Stimulated activated CD8-positive, alpha-beta memory T cell treated with anti-CD3 and anti-CD28 coated beads, Interleukin-7, amount 100 ng/mL, for 1 hour (primary cell): Measurements from ENCODE around the gene SIGLEC14.
"Not testable (repeated sequence)": the region's sequence is repeated elsewhere in the genome, so short reads cannot be mapped to it uniquely, and the experiment has no call there.

Source experiments
- DNase-seq, 2 donors: peaks; one replicate each; pipeline ENCODE4 v3.0.0-alpha.2; 2020; ENCODE audit warnings: low read depth in 2 of 2

Gene SIGLEC14

GRCh38 chr19:51646730-51647129, at the start of gene SIGLEC14:
Gene SIGLEC14 (minus strand): TSS chr19:51646825. CDS start chr19:51646759, 66 bp downstream.
- DNase-seq: not testable (repeated sequence)

- DNase-seq: no peak
Observed at GRCh38 chr19:51695702-51696315, 49.2 kb upstream of the SIGLEC14 start.

GRCh38 chr19:51695088-51695487, 48.5 kb upstream of the SIGLEC14 start:
- DNase-seq: no peak

GRCh38 chr19:51694318-51695085, 47.9 kb upstream of the SIGLEC14 start:
- DNase-seq: no peak

- DNase-seq: no peak
Observed at GRCh38 chr19:51693819-51694218, 47.2 kb upstream of the SIGLEC14 start.

GRCh38 chr19:51693260-51693659, 46.6 kb upstream of the SIGLEC14 start, which contains the start of gene SPACA6:
Gene SPACA6 (plus strand): TSS chr19:51693330. CDS start chr19:51693527, 197 bp downstream.
- no peak for DNase-seq

- no peak for DNase-seq
Observed at GRCh38 chr19:51692468-51692867, 45.8 kb upstream of the SIGLEC14 start.

GRCh38 chr19:51691584-51692428, 45.2 kb upstream of the SIGLEC14 start:
- no peak for DNase-seq

- DNase-seq: no peak
Observed at GRCh38 chr19:51691074-51691583, 44.5 kb upstream of the SIGLEC14 start.

GRCh38 chr19:51690454-51691073, 43.9 kb upstream of the SIGLEC14 start:
- DNase-seq: no peak

GRCh38 chr19:51689751-51690453, 43.3 kb upstream of the SIGLEC14 start:
- DNase-seq: no peak

- no peak for DNase-seq
Observed at GRCh38 chr19:51688671-51689571, 42.3 kb upstream of the SIGLEC14 start.

GRCh38 chr19:51687791-51688670, 41.4 kb upstream of the SIGLEC14 start:
- no peak for DNase-seq

- DNase-seq: no peak
Observed at GRCh38 chr19:51686171-51686570, 39.5 kb upstream of the SIGLEC14 start.

- no peak for DNase-seq
Observed at GRCh38 chr19:51681286-51681941, 34.8 kb upstream of the SIGLEC14 start.

- no peak for DNase-seq
Observed at GRCh38 chr19:51680474-51680873, 33.8 kb upstream of the SIGLEC14 start.

- DNase-seq: no peak
Observed at GRCh38 chr19:51676566-51677083, 30.0 kb upstream of the SIGLEC14 start.

GRCh38 chr19:51675911-51676565, 29.4 kb upstream of the SIGLEC14 start:
- DNase-seq: not testable (repeated sequence)
